HepG2 (cell line): ENCODE measurements around the gene NSMCE3. TPM values are rescaled to one million over a fixed set of nuclear protein-coding genes. Genes with fewer than 3 reads are reported as not detected.

Experiments used
- EP300 ChIP-seq, 3 experiments: sonication (generic) in 1 of 3; formaldehyde crosslinking in 1 of 3; IDR thresholded peaks; 2 replicates each; pipeline versions ENCODE4 v1.5.1 to v1.6.1; 2011 to 2020; ENCODE audit warnings: low read depth in 2 of 3, low read length in 2 of 3, borderline replicate concordance in 1 of 3, improper control_type of control experiment in 1 of 3, mild to moderate bottlenecking in 1 of 3, missing genetic modification reagents in 1 of 3, moderate library complexity in 1 of 3
- KMT2B ChIP-seq: IDR thresholded peaks from 2 replicates; pipeline ENCODE4 v1.6.1; 2016; ENCODE audit warnings: missing genetic modification reagents, missing compliant biosample characterization
- MTERF4 ChIP-seq: sonication (generic); formaldehyde crosslinking; IDR thresholded peaks from 2 replicates; pipeline ENCODE4 v1.8.0; 2023; ENCODE audit warnings: mild to moderate bottlenecking, missing genetic modification reagents
- NFRKB ChIP-seq: fragments of 450-650 bp; IDR thresholded peaks from 2 replicates; pipeline ENCODE4 v1.6.1; 2017
- RBAK ChIP-seq: sonication (generic); formaldehyde crosslinking; IDR thresholded peaks from 2 replicates; pipeline ENCODE4 v1.5.1; 2020; ENCODE audit warnings: mild to moderate bottlenecking, missing genetic modification reagents
- SYNCRIP ChIP-seq: fragments of 200-400 bp; formaldehyde crosslinking; IDR thresholded peaks from 2 replicates; pipeline ENCODE4 v1.6.1; 2018; ENCODE audit warnings: mild to moderate bottlenecking, low read depth, low read length; ENCODE audit not compliant: insufficient read depth
- ZBTB26 ChIP-seq: IDR thresholded peaks from 2 replicates; pipeline ENCODE4 v1.6.1; 2016; ENCODE audit warnings: missing compliant biosample characterization, missing genetic modification reagents, borderline replicate concordance
- ZNF274 ChIP-seq: sonication (generic); formaldehyde crosslinking; IDR thresholded peaks from 2 replicates; pipeline ENCODE4 v1.5.1; 2020; ENCODE audit warnings: mild to moderate bottlenecking, missing genetic modification reagents
- ZNF292 ChIP-seq: sonication (generic); formaldehyde crosslinking; IDR thresholded peaks from 2 replicates; pipeline ENCODE4 v1.8.1; 2022; ENCODE audit warnings: mild to moderate bottlenecking, low read depth, missing genetic modification reagents, borderline replicate concordance
- ZNF781 ChIP-seq: sonication (generic); formaldehyde crosslinking; IDR thresholded peaks from 2 replicates; pipeline ENCODE4 v1.5.1; 2020; ENCODE audit warnings: borderline replicate concordance, mild to moderate bottlenecking, missing genetic modification reagents; ENCODE audit errors: not compliant biosample characterization
- ZNF891 ChIP-seq: sonication (generic); formaldehyde crosslinking; IDR thresholded peaks from 2 replicates; pipeline ENCODE4 v1.5.0; 2020; ENCODE audit warnings: mild to moderate bottlenecking, missing genetic modification reagents
- polyA plus RNA-seq, 8 experiments: library from polyadenylated mRNA; depleted of rRNA in 3 of 8; stranded (reverse) in 7 of 8; unstranded in 1 of 8; fragments of >200 nt; fragmentation: Illumina TruSeq in 4 of 8; extraction: Trizol in 4 of 8; gene quantifications; 2 replicates each; pipeline versions ENCODE4 v1.2.1 to v1.2.3, GENCODE V29; 2011 to 2016; ENCODE audit warnings: low read depth in 4 of 8, missing spikeins in 1 of 8, mixed read lengths in 1 of 8; ENCODE audit not compliant: insufficient read depth in 1 of 8
- total RNA-seq, 5 experiments: library from RNA; depleted of rRNA; stranded (reverse); fragments of >200 nt; fragmentation: Illumina TruSeq; extraction: Trizol; gene quantifications; 2 replicates each; pipeline ENCODE4 v1.2.3, GENCODE V29; 2016; ENCODE audit warnings: low read depth in 1 of 5
- TF ChIP-seq, protein P1 (sequence below): sonication (generic); formaldehyde crosslinking; IDR thresholded peaks from 2 replicates; pipeline ENCODE4 v1.8.0; 2022; ENCODE audit warnings: mild to moderate bottlenecking, missing genetic modification reagents
- TF ChIP-seq, protein P2 (sequence below): IDR thresholded peaks from 2 replicates; pipeline ENCODE4 v1.6.1; 2016; ENCODE audit warnings: mild to moderate bottlenecking, missing biosample characterization, missing genetic modification reagents
- TF ChIP-seq, protein P3 (sequence below): sonication (generic); formaldehyde crosslinking; IDR thresholded peaks from 2 replicates; pipeline ENCODE4 v1.5.1; 2020; ENCODE audit warnings: mild to moderate bottlenecking, missing genetic modification reagents, borderline replicate concordance
- TF ChIP-seq, protein P4 (sequence below): sonication (generic); formaldehyde crosslinking; IDR thresholded peaks from 2 replicates; pipeline ENCODE4 v1.8.0; 2022; ENCODE audit warnings: mild to moderate bottlenecking, missing genetic modification reagents, moderate library complexity
- TF ChIP-seq, protein P5 (sequence below): sonication (generic); formaldehyde crosslinking; IDR thresholded peaks from 2 replicates; pipeline ENCODE4 v1.4.0; 2020; ENCODE audit warnings: missing genetic modification reagents

The NSMCE3 gene
- total and polyA plus RNA-seq, 2 of the 13 experiments (the other 11 are each of a cell fraction or from before 2014, with no cell fraction given): 3.0 to 3.7 TPM

DNA sequence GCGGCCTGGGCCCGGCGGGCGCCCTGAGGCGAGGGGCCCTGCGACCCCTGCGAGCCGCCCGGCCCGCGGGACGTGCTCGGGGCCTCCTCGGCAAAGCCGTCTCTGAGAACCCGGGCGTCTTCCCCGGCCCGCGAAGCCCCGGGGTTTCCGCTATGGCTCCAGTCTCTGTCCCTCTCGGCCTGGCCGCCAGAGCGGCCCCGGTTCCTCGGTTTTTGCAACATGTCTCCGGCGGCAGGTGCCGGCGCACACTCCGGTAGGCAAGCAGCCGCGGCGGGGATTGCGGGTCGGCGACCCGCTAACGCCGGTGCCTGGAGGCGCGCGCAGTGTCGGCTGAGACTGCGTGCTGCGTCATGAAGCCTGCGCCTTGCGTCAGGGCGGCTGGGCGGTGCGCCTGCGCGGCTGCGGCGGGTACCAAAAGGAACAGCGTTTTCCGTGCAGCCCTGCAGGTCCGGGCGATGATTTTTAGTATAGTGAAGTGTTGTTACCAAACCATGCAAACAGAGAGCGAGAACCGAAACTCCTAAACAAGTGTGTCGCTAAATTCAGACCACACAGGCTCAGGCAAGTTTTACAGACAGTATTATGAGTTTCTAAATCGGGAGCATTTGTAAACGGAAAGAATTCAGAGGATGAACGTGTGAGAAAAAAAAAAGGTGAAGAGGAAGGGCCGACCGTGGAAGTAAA, at the start of gene NSMCE3 (continued):
- TF ChIP-seq, protein P1, sequence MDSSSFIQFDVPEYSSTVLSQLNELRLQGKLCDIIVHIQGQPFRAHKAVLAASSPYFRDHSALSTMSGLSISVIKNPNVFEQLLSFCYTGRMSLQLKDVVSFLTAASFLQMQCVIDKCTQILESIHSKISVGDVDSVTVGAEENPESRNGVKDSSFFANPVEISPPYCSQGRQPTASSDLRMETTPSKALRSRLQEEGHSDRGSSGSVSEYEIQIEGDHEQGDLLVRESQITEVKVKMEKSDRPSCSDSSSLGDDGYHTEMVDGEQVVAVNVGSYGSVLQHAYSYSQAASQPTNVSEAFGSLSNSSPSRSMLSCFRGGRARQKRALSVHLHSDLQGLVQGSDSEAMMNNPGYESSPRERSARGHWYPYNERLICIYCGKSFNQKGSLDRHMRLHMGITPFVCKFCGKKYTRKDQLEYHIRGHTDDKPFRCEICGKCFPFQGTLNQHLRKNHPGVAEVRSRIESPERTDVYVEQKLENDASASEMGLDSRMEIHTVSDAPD: peak; percentile 38; the same call in 1 of the 2 replicates
- TF ChIP-seq, protein P2, sequence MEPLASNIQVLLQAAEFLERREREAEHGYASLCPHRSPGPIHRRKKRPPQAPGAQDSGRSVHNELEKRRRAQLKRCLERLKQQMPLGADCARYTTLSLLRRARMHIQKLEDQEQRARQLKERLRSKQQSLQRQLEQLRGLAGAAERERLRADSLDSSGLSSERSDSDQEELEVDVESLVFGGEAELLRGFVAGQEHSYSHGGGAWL (CRISPR knock-in tag): no peak
- no peak for TF ChIP-seq EP300 (IDR thresholded peaks at IDR 0.05; ENCODE audit: low read depth in 2 of 2, low read length in 2 of 2)
- TF ChIP-seq EP300 (CRISPR knock-in tag; IDR thresholded peaks at IDR 0.05; ENCODE audit: borderline replicate concordance): no peak
- TF ChIP-seq MTERF4 (CRISPR knock-in tag): no peak
- TF ChIP-seq ZNF891 (CRISPR knock-in tag): peak; percentile 56; the same call in 1 of the 2 replicates
- peak; percentile 55 for TF ChIP-seq ZNF781
- TF ChIP-seq NFRKB: no peak
- TF ChIP-seq, protein P3, sequence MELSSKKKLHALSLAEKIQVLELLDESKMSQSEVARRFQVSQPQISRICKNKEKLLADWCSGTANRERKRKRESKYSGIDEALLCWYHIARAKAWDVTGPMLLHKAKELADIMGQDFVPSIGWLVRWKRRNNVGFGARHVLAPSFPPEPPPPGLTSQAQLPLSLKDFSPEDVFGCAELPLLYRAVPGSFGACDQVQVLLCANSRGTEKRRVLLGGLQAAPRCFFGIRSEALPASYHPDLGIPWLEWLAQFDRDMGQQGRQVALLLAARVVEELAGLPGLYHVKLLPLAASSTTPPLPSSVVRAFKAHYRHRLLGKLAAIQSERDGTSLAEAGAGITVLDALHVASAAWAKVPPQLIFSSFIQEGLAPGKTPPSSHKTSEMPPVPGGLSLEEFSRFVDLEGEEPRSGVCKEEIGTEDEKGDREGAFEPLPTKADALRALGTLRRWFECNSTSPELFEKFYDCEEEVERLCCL (CRISPR knock-in tag): peak; percentile 47; the same call in 1 of the 2 replicates
- peak; percentile 70; the same call in 1 of the 2 replicates for TF ChIP-seq ZNF292
- TF ChIP-seq ZBTB26 (CRISPR knock-in tag): peak; percentile 48; the same call in 1 of the 2 replicates
- peak; percentile 77; the same call in 1 of the 2 replicates for TF ChIP-seq KMT2B (CRISPR knock-in tag)
- TF ChIP-seq, protein P4, sequence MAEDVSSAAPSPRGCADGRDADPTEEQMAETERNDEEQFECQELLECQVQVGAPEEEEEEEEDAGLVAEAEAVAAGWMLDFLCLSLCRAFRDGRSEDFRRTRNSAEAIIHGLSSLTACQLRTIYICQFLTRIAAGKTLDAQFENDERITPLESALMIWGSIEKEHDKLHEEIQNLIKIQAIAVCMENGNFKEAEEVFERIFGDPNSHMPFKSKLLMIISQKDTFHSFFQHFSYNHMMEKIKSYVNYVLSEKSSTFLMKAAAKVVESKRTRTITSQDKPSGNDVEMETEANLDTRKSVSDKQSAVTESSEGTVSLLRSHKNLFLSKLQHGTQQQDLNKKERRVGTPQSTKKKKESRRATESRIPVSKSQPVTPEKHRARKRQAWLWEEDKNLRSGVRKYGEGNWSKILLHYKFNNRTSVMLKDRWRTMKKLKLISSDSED (CRISPR knock-in tag): no peak
- no peak for TF ChIP-seq RBAK (CRISPR knock-in tag)
- TF ChIP-seq SYNCRIP: no peak
- TF ChIP-seq, protein P5, sequence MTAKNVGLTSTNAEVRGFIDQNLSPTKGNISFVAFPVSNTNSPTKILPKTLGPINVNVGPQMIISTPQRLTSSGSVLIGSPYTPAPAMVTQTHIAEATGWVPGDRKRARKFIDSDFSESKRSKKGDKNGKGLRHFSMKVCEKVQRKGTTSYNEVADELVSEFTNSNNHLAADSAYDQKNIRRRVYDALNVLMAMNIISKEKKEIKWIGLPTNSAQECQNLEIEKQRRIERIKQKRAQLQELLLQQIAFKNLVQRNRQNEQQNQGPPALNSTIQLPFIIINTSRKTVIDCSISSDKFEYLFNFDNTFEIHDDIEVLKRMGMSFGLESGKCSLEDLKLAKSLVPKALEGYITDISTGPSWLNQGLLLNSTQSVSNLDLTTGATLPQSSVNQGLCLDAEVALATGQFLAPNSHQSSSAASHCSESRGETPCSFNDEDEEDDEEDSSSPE (CRISPR knock-in tag): peak; percentile 65; the same call in 1 of the 2 replicates
- peak; percentile 91 for TF ChIP-seq ZNF274 (CRISPR knock-in tag)
